K562 (cell line): ENCODE measurements around the gene NINJ2. TPM values are rescaled to one million over a fixed set of nuclear protein-coding genes. Genes with fewer than 3 reads are reported as not detected.

ENCODE experiments used
- ATAC-seq: fragments of 200-7000 bp; cut with Tn5 transposase; 3 replicates; pipeline ENCODE4 v1.9.1; 2020; ENCODE audit warnings: moderate library complexity
- BruUV-seq: library from RNA; stranded (reverse); fragments of 400-500 nt; replicated peaks from 2 replicates; lab custom pipeline; 2021; lab: Mats Ljungman, UMichigan
- CTCF ChIA-PET: fragments of 300-600 bp; formaldehyde crosslinking; extraction: SDS; loops from one replicate; lab custom pipeline; 2021; ENCODE audit warnings: low intra/inter-chr PET ratio; lab: Yijun Ruan, JAX
- POLR2A ChIA-PET: fragments of 300-600, 350-650 bp; sonication (Branson Sonifier 250); formaldehyde crosslinking; extraction: SDS; loops from one replicate; lab custom pipeline; 2021; ENCODE audit warnings: antibody characterized with exemption, inconsistent platforms; lab: Yijun Ruan, JAX
- DNase-seq, 4 experiments: peaks; one replicate each; pipeline versions ENCODE4 v3.0.0 to v3.0.0-alpha.2; 2011 to 2018; ENCODE audit warnings: low spot score in 3 of 4, mixed read lengths in 3 of 4; ENCODE audit errors: extremely low read depth in 1 of 4
- FAIRE-seq: peaks from 2 replicates; lab custom pipeline; 2011; peaks lifted over from hg19 to GRCh38; lab: Jason Lieb, UNC
- H2AFZ ChIP-seq: 2 replicates; pipeline ENCODE4 v1.6.0; 2011; ENCODE audit warnings: low read depth, low read length, control low read depth, inconsistent platforms
- H3K27ac ChIP-seq: fragments of 200-600 bp; 3 replicates; pipeline ENCODE4 v1.8.0; 2011; ENCODE audit warnings: low read depth, mild to moderate bottlenecking, control low read depth, inconsistent platforms, low read length, moderate library complexity, mixed read lengths; ENCODE audit errors: extremely low read depth
- H3K27me3 ChIP-seq, 2 experiments: fragments of 300-600 bp in 1 of 2; 2 replicates in 1 of 2; 3 replicates in 1 of 2; pipeline versions ENCODE4 v1.6.0 to v1.8.0; 2011; ENCODE audit warnings: inconsistent platforms in 2 of 2, low read length in 2 of 2, mild to moderate bottlenecking in 1 of 2, mixed read lengths in 1 of 2, moderate library complexity in 1 of 2; ENCODE audit not compliant: control insufficient read depth in 2 of 2, insufficient read depth in 2 of 2
- H3K36me3 ChIP-seq: fragments of 300-600 bp; 3 replicates; pipeline ENCODE4 v1.8.0; 2011; ENCODE audit warnings: mild to moderate bottlenecking, low read length, inconsistent platforms; ENCODE audit not compliant: control insufficient read depth, insufficient read depth
- H3K4me1 ChIP-seq, 2 experiments: fragments of 200-600 bp in 1 of 2; replicated peaks in 1 of 2; 2 replicates in 1 of 2; 3 replicates in 1 of 2; pipeline versions ENCODE4 v1.5.1 to v1.8.0; 2011; ENCODE audit warnings: inconsistent platforms in 2 of 2, low read length in 2 of 2, mild to moderate bottlenecking in 1 of 2, mixed read lengths in 1 of 2, moderate library complexity in 1 of 2; ENCODE audit not compliant: control insufficient read depth in 2 of 2, insufficient read depth in 2 of 2
- H3K4me2 ChIP-seq: 2 replicates; pipeline ENCODE4 v1.6.1; 2011; ENCODE audit warnings: low read length, control low read depth, inconsistent platforms, mixed read lengths; ENCODE audit not compliant: insufficient read depth
- H3K4me3 ChIP-seq: fragments of 200-600 bp; sonication (generic), shearing (Covaris generic); 2 replicates; pipeline ENCODE4 v1.5.1; 2016; ENCODE audit warnings: control low read depth, inconsistent platforms
- H3K79me2 ChIP-seq: fragments of 200-600 bp; 3 replicates; pipeline ENCODE4 v1.8.0; 2011; ENCODE audit warnings: low read length, inconsistent platforms; ENCODE audit not compliant: control insufficient read depth, insufficient read depth
- H3K9ac ChIP-seq, 2 experiments: 2 replicates each; pipeline versions ENCODE4 v1.6.0 to v1.6.1; 2011; ENCODE audit warnings: low read depth in 2 of 2, low read length in 2 of 2, control low read depth in 1 of 2, inconsistent platforms in 1 of 2, mild to moderate bottlenecking in 1 of 2, mixed read lengths in 1 of 2; ENCODE audit not compliant: insufficient read depth in 1 of 2
- H3K9me1 ChIP-seq: one replicate; pipeline ENCODE4 v1.6.0; 2011; ENCODE audit warnings: inconsistent platforms, mild to moderate bottlenecking, low read length, moderate library complexity; ENCODE audit not compliant: control insufficient read depth, insufficient read depth
- H3K9me3 ChIP-seq: replicated peaks from 2 replicates; pipeline ENCODE4 v1.5.1; 2011; ENCODE audit warnings: low read depth, low read length, inconsistent platforms; ENCODE audit not compliant: control insufficient read depth, insufficient read depth
- H4K20me1 ChIP-seq: replicated peaks from 2 replicates; pipeline ENCODE4 v1.6.1; 2011; ENCODE audit warnings: low read length, inconsistent platforms, mixed read lengths; ENCODE audit not compliant: control insufficient read depth, insufficient read depth
- CCNT2 ChIP-seq: IDR thresholded peaks from 2 replicates; pipeline ENCODE4 v1.6.1; 2011; ENCODE audit warnings: borderline replicate concordance, low read depth, mild to moderate bottlenecking, moderate library complexity, mixed read lengths, low read length; ENCODE audit not compliant: insufficient read length; ENCODE audit errors: extremely low read depth
- MTA2 ChIP-seq: fragments of 450-650 bp; IDR thresholded peaks from 2 replicates; pipeline ENCODE4 v1.6.1; 2016; ENCODE audit warnings: low read depth
- NFE2 ChIP-seq: IDR thresholded peaks from 2 replicates; pipeline ENCODE4 v1.6.1; 2014; ENCODE audit warnings: antibody characterized with exemption, low read depth
- RUNX1 ChIP-seq: sonication (generic); IDR thresholded peaks from 2 replicates; pipeline ENCODE4 v1.6.1; 2016; ENCODE audit warnings: antibody characterized with exemption, low read depth
- SIRT6 ChIP-seq: IDR thresholded peaks from one replicate; pipeline ENCODE4 v1.6.1; 2012; ENCODE audit warnings: low read depth, mild to moderate bottlenecking, control low read depth, inconsistent platforms, low read length, moderate library complexity
- TCF7 ChIP-seq: sonication (generic); IDR thresholded peaks from 2 replicates; pipeline ENCODE4 v1.6.1; 2016; ENCODE audit warnings: antibody characterized with exemption, borderline replicate concordance
- TOE1 ChIP-seq, 2 experiments: fragments of 450-650 bp in 1 of 2; sonication (generic) in 1 of 2; formaldehyde crosslinking in 1 of 2; IDR thresholded peaks; 2 replicates each; pipeline versions ENCODE4 v1.7.1 to v1.8.0; 2016 to 2022; ENCODE audit warnings: borderline replicate concordance in 2 of 2, mild to moderate bottlenecking in 2 of 2, antibody characterized with exemption in 1 of 2, inconsistent platforms in 1 of 2, low read depth in 1 of 2, missing genetic modification reagents in 1 of 2, moderate library complexity in 1 of 2
- ZNF239 ChIP-seq: fragments of 250-450 bp; sonication (Bioruptor Pico); IDR thresholded peaks from 2 replicates; pipeline ENCODE4 v1.4.0; 2020; ENCODE audit warnings: mild to moderate bottlenecking
- ZNF586 ChIP-seq: fragments of 450-650 bp; formaldehyde crosslinking; conservative IDR thresholded peaks from 2 replicates; pipeline ENCODE4 v1.4.0; 2020; ENCODE audit warnings: mild to moderate bottlenecking, moderate library complexity
- WGBS: fragments of 100-300 bp; shearing (Covaris generic); methylation state at CpG from one replicate; pipeline ENCODE4 v1.1.6; 2016; ENCODE audit warnings: low coverage, mixed read lengths; ENCODE audit not compliant: insufficient coverage; ENCODE audit errors: missing lambda C conversion rate; 5-methylcytosine and 5-hydroxymethylcytosine counted together
- in situ Hi-C: fragments of 300-500 bp; cut with MboI; formaldehyde crosslinking; loops from 4 replicates; pipeline ENCODE4 v1.15.0; 2018; ENCODE audit warnings: inconsistent platforms, mixed read lengths
- intact Hi-C: fragments of 100-400 bp; cut with micrococcal nuclease; formaldehyde crosslinking; loops from 2 replicates; pipeline ENCODE4 v1.14.2; 2022
- polyA plus RNA-seq, 8 experiments: library from polyadenylated mRNA; depleted of rRNA in 4 of 8; stranded (reverse) in 5 of 8; unstranded in 3 of 8; fragments of >200 nt; fragmentation: Nextera tagmentation in 2 of 8; fragmentation: Illumina TruSeq in 1 of 8; extraction: Ambion mirVana in 2 of 8; extraction: Trizol in 1 of 8; gene quantifications; 2 replicates each; pipeline versions ENCODE4 v1.2.1 to v1.2.3, GENCODE V29; 2011 to 2014; ENCODE audit warnings: inconsistent platforms in 1 of 8, missing spikeins in 1 of 8
- total RNA-seq, 7 experiments: library from RNA; depleted of rRNA in 6 of 7; stranded (reverse); fragments of >200 nt in 6 of 7; fragmentation: Illumina TruSeq in 2 of 7; extraction: Trizol in 2 of 7; gene quantifications; 2 replicates each; pipeline versions ENCODE4 v1.2.1 to v1.2.3, GENCODE V29; 2011 to 2021; ENCODE audit warnings: low replicate concordance in 1 of 7
- TF ChIP-seq, protein P1 (sequence below): fragments of 250-450 bp; sonication (Bioruptor Pico); IDR thresholded peaks from 2 replicates; pipeline ENCODE4 v1.8.0; 2022; ENCODE audit warnings: moderate library complexity, mild to moderate bottlenecking, inconsistent platforms
- TF ChIP-seq, protein P2 (sequence below): fragments of 150-350 bp; IDR thresholded peaks from 2 replicates; pipeline ENCODE4 v1.6.1; 2014; ENCODE audit warnings: low read depth, mild to moderate bottlenecking, low read length, borderline replicate concordance
- TF ChIP-seq, protein P3 (sequence below): sonication (generic); formaldehyde crosslinking; IDR thresholded peaks from 2 replicates; pipeline ENCODE4 v1.8.1; 2023; ENCODE audit warnings: mild to moderate bottlenecking, missing genetic modification reagents
- TF ChIP-seq, protein P4 (sequence below): fragments of 250-450 bp; sonication (Bioruptor Pico); IDR thresholded peaks from 2 replicates; pipeline ENCODE4 v1.8.0; 2022; ENCODE audit warnings: inconsistent platforms, mild to moderate bottlenecking, moderate library complexity, borderline replicate concordance

NINJ2 gene
- total and polyA plus RNA-seq, 9 of the 15 experiments (the other 6 are each of a cell fraction or from before 2014, with no cell fraction given): 2.6 to 16.0 (median 4.5) TPM

DNA sequence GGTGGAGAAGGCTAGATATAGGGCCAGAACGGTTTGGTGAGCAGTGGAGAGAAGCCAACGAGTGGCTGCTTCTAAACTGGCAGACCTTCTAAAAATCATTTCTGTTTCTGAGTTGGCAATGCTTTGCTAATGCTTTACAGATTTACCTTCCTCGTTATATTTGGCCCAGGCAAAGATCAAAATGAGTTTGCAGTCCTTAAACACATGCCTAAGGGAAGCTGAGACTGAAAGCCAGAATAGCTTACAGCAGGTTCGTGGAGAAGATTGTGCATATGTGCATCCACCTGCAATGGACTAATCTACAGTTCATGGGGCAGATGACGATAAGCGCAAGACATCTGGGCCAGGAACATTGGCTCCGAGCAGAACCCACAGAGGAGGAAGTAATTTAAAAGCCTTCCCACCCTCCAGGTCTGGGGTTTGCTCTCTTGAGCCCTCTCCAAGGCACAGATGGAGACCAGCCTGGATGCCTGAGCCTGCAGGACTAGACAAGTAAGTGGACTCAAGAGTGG lies 99.4 kb downstream of the NINJ2 start (continued):
- TF ChIP-seq, protein P1, sequence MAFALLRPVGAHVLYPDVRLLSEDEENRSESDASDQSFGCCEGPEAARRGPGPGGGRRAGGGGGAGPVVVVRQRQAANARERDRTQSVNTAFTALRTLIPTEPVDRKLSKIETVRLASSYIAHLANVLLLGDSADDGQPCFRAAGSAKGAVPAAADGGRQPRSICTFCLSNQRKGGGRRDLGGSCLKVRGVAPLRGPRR (CRISPR knock-in tag): no peak
- TF ChIP-seq SIRT6: no peak
- TF ChIP-seq, all 486 proteins: peak for 0

DNA sequence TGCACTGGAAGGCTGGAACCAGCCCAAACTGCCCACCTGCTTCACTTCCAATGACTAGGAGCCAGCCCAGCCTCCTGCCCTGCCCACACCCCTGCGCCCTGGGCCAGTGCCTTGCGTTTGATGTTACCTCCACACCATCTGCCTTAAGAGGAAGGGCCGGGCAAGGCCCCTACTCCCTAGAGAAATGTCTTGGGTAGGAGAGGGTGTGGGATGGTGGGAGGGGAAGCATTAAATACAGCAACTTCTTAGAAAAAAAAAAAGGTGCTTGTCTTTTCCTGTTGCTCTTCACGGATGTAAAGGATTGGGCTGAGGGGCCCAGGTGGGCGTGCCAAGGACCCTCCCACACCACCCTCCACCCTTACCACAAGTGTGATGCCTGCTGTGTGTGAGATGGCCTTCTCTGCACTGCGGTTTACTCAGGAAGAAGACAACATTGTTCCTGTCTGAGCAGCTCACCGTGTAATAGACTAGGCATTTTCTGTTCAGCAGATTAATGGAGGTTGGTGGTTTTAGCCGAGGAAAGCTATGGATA lies 99.9 kb downstream of the NINJ2 start:
- no peaks in the 10 kb centered on the region for H3K36me3 ChIP-seq
- no peaks in the 10 kb centered on the region for H3K9me1 ChIP-seq
- no peak overlapping the region for H2AFZ ChIP-seq
- POLR2A ChIA-PET: no interaction called here
- WGBS: 30% methylated on average over 8 of the region's 8 CpGs
- H3K27me3 ChIP-seq: peaks cover 19 to 27% of the 10 kb centered on the region in 2 experiments; a peak in 4 of 5 replicates
- no peak overlapping the region for H3K4me2 ChIP-seq
- no peak overlapping the region for H3K4me3 ChIP-seq
- FAIRE-seq (no peak), DNase-seq (no peak), ATAC-seq (no peak)
- intact Hi-C loops (no loop called here), in situ Hi-C loops (loop anchor here (10.0 to 25.0 kb wide), 2 partner anchors 511 to 1024 kb away; partner anchors contain the start of gene FBXL14)
- peaks cover 12 to 37% of the 10 kb centered on the region in 2 experiments; a peak in 4 of 5 replicates for H3K4me1 ChIP-seq
- H3K79me2 ChIP-seq: no peaks in the 10 kb centered on the region
- 0 out of 2 replicates have a peak, but pooled peaks cover 7% of the 10 kb centered on the region for H4K20me1 ChIP-seq
- CTCF ChIA-PET: no interaction called here
- no peak overlapping the region for H3K27ac ChIP-seq
- BruUV-seq: no TSS peak
- no peaks in the 10 kb centered on the region for H3K9me3 ChIP-seq
- H3K9ac ChIP-seq: peak overlapping the region in 1 of 2 experiments; percentile 22; a peak in 1 of 4 replicates
- TF ChIP-seq RUNX1 (no peak), TOE1 (IDR thresholded peaks at IDR 0.05; ENCODE audit: borderline replicate concordance) (no peak), TOE1 (CRISPR knock-in tag; IDR thresholded peaks at IDR 0.05; ENCODE audit: borderline replicate concordance, low read depth) (no peak), ZNF239 (no peak), NFE2 (no peak), ZNF586 (CRISPR knock-in tag) (no peak), MTA2 (no peak), CCNT2 (no peak), TCF7 (no peak)
- TF ChIP-seq, protein P2, sequence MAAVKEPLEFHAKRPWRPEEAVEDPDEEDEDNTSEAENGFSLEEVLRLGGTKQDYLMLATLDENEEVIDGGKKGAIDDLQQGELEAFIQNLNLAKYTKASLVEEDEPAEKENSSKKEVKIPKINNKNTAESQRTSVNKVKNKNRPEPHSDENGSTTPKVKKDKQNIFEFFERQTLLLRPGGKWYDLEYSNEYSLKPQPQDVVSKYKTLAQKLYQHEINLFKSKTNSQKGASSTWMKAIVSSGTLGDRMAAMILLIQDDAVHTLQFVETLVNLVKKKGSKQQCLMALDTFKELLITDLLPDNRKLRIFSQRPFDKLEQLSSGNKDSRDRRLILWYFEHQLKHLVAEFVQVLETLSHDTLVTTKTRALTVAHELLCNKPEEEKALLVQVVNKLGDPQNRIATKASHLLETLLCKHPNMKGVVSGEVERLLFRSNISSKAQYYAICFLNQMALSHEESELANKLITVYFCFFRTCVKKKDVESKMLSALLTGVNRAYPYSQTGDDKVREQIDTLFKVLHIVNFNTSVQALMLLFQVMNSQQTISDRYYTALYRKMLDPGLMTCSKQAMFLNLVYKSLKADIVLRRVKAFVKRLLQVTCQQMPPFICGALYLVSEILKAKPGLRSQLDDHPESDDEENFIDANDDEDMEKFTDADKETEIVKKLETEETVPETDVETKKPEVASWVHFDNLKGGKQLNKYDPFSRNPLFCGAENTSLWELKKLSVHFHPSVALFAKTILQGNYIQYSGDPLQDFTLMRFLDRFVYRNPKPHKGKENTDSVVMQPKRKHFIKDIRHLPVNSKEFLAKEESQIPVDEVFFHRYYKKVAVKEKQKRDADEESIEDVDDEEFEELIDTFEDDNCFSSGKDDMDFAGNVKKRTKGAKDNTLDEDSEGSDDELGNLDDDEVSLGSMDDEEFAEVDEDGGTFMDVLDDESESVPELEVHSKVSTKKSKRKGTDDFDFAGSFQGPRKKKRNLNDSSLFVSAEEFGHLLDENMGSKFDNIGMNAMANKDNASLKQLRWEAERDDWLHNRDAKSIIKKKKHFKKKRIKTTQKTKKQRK: no peak
- TF ChIP-seq, protein P3, sequence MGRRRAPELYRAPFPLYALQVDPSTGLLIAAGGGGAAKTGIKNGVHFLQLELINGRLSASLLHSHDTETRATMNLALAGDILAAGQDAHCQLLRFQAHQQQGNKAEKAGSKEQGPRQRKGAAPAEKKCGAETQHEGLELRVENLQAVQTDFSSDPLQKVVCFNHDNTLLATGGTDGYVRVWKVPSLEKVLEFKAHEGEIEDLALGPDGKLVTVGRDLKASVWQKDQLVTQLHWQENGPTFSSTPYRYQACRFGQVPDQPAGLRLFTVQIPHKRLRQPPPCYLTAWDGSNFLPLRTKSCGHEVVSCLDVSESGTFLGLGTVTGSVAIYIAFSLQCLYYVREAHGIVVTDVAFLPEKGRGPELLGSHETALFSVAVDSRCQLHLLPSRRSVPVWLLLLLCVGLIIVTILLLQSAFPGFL (CRISPR knock-in tag): no peak
- TF ChIP-seq, protein P4, sequence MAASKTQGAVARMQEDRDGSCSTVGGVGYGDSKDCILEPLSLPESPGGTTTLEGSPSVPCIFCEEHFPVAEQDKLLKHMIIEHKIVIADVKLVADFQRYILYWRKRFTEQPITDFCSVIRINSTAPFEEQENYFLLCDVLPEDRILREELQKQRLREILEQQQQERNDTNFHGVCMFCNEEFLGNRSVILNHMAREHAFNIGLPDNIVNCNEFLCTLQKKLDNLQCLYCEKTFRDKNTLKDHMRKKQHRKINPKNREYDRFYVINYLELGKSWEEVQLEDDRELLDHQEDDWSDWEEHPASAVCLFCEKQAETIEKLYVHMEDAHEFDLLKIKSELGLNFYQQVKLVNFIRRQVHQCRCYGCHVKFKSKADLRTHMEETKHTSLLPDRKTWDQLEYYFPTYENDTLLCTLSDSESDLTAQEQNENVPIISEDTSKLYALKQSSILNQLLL (CRISPR knock-in tag): no peak
